Epithelial cell of proximal tubule (primary cell): ENCODE data around the gene TRPM5. TPM values are rescaled to one million over a fixed set of nuclear protein-coding genes. Genes with fewer than 3 reads are reported as not detected.

Source experiments
- DNase-seq: peaks from one replicate; pipeline ENCODE4 v3.0.0-alpha.2; 2011; ENCODE audit warnings: low read depth
- H3K4me3 ChIP-seq: 2 replicates; pipeline ENCODE4 v1.5.1; 2011; ENCODE audit warnings: low read depth, mild to moderate bottlenecking, low read length
- CTCF ChIP-seq: conservative IDR thresholded peaks from 2 replicates; pipeline ENCODE4 v1.5.1; 2012; ENCODE audit warnings: low read depth, mild to moderate bottlenecking, low read length
- total RNA-seq: library from RNA; depleted of rRNA; stranded (reverse); fragments of >200 nt; gene quantifications from 2 replicates; pipeline ENCODE4 v1.2.3, GENCODE V29; 2015

Gene TRPM5
- total RNA-seq, 1 donor from 2014 or later: not detected

DNA sequence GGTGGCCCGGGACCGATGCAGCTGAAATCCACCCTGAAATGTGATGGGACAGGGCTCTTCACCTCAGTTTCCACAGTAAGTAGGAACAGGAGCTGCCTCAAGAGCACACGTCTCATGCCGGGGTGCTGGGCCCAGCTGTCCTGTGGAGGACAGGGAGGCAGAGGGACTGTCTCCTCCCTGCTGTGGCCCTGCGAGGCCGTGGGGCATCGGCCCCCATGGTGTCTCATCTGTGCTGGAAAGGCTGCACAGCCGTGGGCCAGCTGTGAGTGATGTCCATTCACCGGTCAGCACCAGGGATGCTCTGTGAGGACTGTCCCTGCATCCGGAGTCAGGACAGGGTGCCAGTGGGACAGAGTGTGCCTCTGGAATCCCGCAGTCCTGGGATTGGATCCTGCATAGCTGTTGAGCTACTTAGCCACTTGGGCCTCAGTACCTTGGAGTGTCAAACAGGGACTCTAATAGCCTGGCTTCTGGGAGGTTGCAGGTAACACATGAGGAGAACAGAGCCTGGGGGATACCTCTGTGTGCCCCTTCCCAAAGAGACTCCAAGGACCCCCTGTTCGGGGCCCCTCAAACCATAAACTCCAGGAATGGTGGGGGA lies 16.5 kb downstream of the TRPM5 start:
- H3K4me3 ChIP-seq: no peak overlapping the region
- no peak for TF ChIP-seq CTCF
- no peak for DNase-seq

GRCh38 chr11:2426826-2427521 lies 17.3 kb downstream of the TRPM5 start:
- no peak overlapping the region for H3K4me3 ChIP-seq
- no peak for TF ChIP-seq CTCF
- no peak for DNase-seq

DNA sequence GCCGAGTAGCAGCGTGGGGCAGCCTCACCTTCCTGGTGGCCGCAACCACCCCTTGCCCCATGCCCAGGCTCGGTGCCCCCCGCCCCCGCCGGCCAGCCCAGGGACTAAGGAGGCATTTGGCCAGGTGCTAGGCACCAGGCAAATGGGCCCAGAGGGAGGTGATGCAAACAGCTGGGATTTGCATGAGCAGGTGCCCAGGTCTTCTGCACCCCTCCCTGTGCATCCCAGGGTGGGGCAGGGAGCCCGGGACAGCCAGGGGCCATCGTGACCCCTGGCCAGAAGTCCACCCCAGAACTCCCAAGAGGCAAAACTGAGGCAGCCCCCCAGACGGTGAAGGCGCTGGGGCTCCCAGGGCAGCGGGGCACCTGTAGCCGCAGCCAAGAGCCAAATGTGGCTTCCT lies 18.1 kb downstream of the TRPM5 start:
- H3K4me3 ChIP-seq: no peak overlapping the region
- no peak for DNase-seq
- no peak for TF ChIP-seq CTCF

DNA sequence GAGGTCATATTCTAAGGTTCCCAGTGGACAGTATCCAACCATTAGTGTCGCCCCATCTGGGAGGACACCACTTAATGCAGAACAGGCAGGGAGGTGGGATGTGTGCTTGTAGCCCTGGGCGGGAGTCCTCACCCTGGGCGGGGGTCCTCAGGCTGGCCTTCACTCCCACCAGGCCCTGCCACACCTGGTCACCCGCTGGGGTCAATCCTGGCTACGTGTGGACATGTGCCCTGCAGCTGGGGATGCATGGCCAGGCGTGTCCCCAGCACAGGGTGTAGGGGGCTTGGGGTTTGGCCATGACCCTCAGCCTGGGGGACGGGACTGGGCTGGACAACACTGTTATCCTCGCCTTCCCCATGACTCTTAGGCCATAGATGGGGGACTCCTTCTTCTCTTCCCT lies 18.8 kb downstream of the TRPM5 start:
- no peak for DNase-seq
- no peak for TF ChIP-seq CTCF
- H3K4me3 ChIP-seq: no peak overlapping the region

DNA sequence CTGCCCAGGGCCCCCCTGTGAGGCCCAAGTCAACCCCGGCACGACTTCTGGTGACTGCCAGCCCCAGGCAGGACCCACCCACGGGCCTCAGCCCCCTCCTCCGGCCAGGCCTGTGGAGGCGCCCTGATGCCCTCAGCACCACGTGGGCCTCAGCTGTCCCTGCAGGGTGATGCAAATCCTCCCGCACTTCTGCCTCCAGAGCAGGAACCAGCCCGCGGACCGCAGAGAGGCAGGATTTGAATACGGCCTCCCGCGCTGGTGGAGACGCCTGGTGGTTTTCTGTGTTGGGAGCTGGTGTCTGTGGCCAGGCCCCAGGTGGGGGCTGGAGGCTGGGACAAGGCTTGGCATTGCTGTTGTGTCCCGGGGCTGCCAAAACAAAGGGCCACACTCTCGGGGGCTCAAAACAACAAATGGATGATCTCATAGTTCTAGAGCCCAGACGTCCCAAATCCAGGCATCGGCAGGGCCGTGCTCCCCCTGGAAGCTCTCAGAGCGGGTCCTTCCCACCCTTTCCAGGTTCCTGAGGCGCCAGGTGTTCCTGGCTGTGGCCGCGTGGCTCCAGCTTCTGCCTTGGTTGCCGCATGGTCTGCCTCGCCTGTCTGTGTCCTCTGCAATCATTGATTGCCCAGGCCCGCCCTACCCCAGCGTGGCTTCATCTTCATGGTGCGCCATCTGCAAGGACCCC lies 19.4 kb downstream of the TRPM5 start:
- no peak for DNase-seq
- TF ChIP-seq CTCF: no peak
- no peak overlapping the region for H3K4me3 ChIP-seq

GRCh38 chr11:2423157-2424025 lies 20.9 kb downstream of the TRPM5 start:
- no peak for DNase-seq
- no peak overlapping the region for H3K4me3 ChIP-seq
- TF ChIP-seq CTCF: no peak
